ENCODE measurements around the gene OAF. TPM values are rescaled to one million over a fixed set of nuclear protein-coding genes. Genes with fewer than 3 reads are reported as not detected.

The OAF gene
- total and polyA plus RNA-seq, 2 of the 8 experiments (the other 6 are each of a cell fraction or from before 2014, with no cell fraction given), result 1.3 to 1.5 TPM

- Histone ChIP-seq H3K14ac (ENCODE audit: insufficient read length) (no peak overlapping the region), H3K9ac (replicated peaks in 1 of 4; ENCODE audit: extremely low read depth in 1 of 4, low read depth in 3 of 4, low read length in 3 of 4) (peak overlapping the region in 1 of 4 experiments; percentile 12; a peak in 1 of 7 replicates), H3K23ac (ENCODE audit: insufficient read length) (no peak overlapping the region), H3K9me3 (ENCODE audit: insufficient read depth in 2 of 2, low read depth in 1 of 2, low read length in 1 of 2) (no peaks in the 10 kb centered on the region), H3K36me3 (ENCODE audit: control insufficient read depth in 2 of 4, insufficient read depth in 4 of 4, low read length in 3 of 4) (no peaks in the 10 kb centered on the region), H3K4ac (replicated peaks; ENCODE audit: insufficient read length, low read depth, low read length) (no peak overlapping the region), H2BK120ac (replicated peaks; ENCODE audit: low read depth, low read length) (no peak overlapping the region), H3K4me1 (replicated peaks in 1 of 4; ENCODE audit: control insufficient read depth in 3 of 4, insufficient read depth in 4 of 4, low read length in 3 of 4) (peaks cover 4 to 12% (median 8%) of the 10 kb centered on the region in 4 experiments), H2BK12ac (ENCODE audit: low read depth, low read length) (no peak overlapping the region), H2BK5ac (ENCODE audit: low read depth, low read length) (peak overlapping the region; percentile 52; the same call in 1 of the 2 replicates), H3K56ac (replicated peaks; ENCODE audit: insufficient read length, low read depth, low read length) (no peak overlapping the region), H2BK15ac (ENCODE audit: low read length) (peak overlapping the region; percentile 88; the same call in 1 of the 2 replicates), H4K91ac (replicated peaks; ENCODE audit: insufficient read length, low read length) (no peak overlapping the region), H4K5ac (ENCODE audit: insufficient read length, low read depth, low read length) (no peak overlapping the region), H2AK5ac (ENCODE audit: low read depth, low read length) (no peak overlapping the region), H2AFZ (ENCODE audit: low read length) (0 out of 2 replicates have a peak overlapping the region, but pooled peaks have one; percentile 84), H3K4me2 (ENCODE audit: insufficient read depth in 1 of 2, low read depth in 2 of 2, low read length in 2 of 2) (peak overlapping the region; percentile 93 to 99), H2BK20ac (ENCODE audit: low read length) (no peak overlapping the region), H3K23me2 (ENCODE audit: low read depth, low read length) (peaks cover 6% of the 10 kb centered on the region), H3K4me3 (ENCODE audit: extremely low read depth in 1 of 4, insufficient read depth in 2 of 4, low read depth in 3 of 4, low read length in 4 of 4) (peak overlapping the region; percentile 43 to 68 (median 58); a peak in 7 of 8 replicates), H3K18ac (ENCODE audit: extremely low read depth, low read length) (peak overlapping the region; percentile 78), H3K79me2 (ENCODE audit: control insufficient read depth in 1 of 2, insufficient read depth in 2 of 2, low read length in 2 of 2) (no peaks in the 10 kb centered on the region), H3K27me3 (replicated peaks in 1 of 4; ENCODE audit: control insufficient read depth in 3 of 4, extremely low read depth in 1 of 4, insufficient read depth in 3 of 4, low read length in 3 of 4) (peaks cover 60 to 90% (median 83%) of the 10 kb centered on the region in 4 experiments), H3K79me1 (ENCODE audit: low read depth, low read length) (no peaks in the 10 kb centered on the region), H4K20me1 (replicated peaks in 1 of 2; ENCODE audit: control insufficient read depth in 1 of 2, insufficient read depth in 2 of 2, low read length in 2 of 2) (peaks cover 5 to 9% of the 10 kb centered on the region in 2 experiments), H3K27ac (ENCODE audit: low read depth, low read length) (no peak overlapping the region), H4K8ac (ENCODE audit: extremely low read depth, insufficient read depth, low read length) (no peak overlapping the region; the same call in 1 of the 2 replicates)
- ChIA-PET POLR2A (ENCODE audit: partially characterized antibody) (interaction anchor here (1.2 kb wide), 1 partner anchor 26 kb away, joined by 3 read pairs; no protein-coding TSS in a partner anchor), CTCF (ENCODE audit: partially characterized antibody) (interaction anchor here (2.0 to 11.9 kb wide), 4 partner anchors 20 to 93 kb away, joined by 5 to 207 read pairs (median 14); no protein-coding TSS in a partner anchor)
- no peak for DNase-seq (ENCODE audit: low read depth in 1 of 2, low spot score in 2 of 2)
- no peak for FAIRE-seq
- 17% methylated on average over 25 of the region's 26 CpGs; no CpG with 5 or more reads in 1 of the 2 experiments for WGBS, 2 experiments (ENCODE audit: extremely low coverage in 1 of 2, insufficient coverage in 1 of 2, insufficient read length in 1 of 2, insufficient replicate concordance in 2 of 2, low coverage in 1 of 2, low lambda C conversion rate in 2 of 2, missing lambda C conversion rate in 1 of 2)
- no peak for TF ChIP-seq USF2 (IDR thresholded peaks at IDR 0.05; ENCODE audit: low read length)
- TF ChIP-seq KDM1A (IDR thresholded peaks at IDR 0.05; ENCODE audit: borderline replicate concordance, low read length), result no peak
- no peak for TF ChIP-seq BRCA1 (IDR thresholded peaks at IDR 0.05; ENCODE audit: low read depth, low read length)
- TF ChIP-seq EZH2 (IDR thresholded peaks at IDR 0.05; ENCODE audit: low read depth, low read length, severe bottlenecking), result peak; percentile 68
- TF ChIP-seq RNF2 (IDR thresholded peaks at IDR 0.05; ENCODE audit: borderline replicate concordance, low read depth, low read length, missing control alignments, poor library complexity, severe bottlenecking), result peak; percentile 39
- peak; percentile 71 for TF ChIP-seq SUZ12 (IDR thresholded peaks at IDR 0.05; ENCODE audit: low read length)
Measured at GRCh38 chr11:120209746-120210625, 846 bp upstream of the OAF start.

Data from H1 (cell line).